Measurements from ENCODE around the gene ZC3HAV1.

Gene ZC3HAV1

DNA sequence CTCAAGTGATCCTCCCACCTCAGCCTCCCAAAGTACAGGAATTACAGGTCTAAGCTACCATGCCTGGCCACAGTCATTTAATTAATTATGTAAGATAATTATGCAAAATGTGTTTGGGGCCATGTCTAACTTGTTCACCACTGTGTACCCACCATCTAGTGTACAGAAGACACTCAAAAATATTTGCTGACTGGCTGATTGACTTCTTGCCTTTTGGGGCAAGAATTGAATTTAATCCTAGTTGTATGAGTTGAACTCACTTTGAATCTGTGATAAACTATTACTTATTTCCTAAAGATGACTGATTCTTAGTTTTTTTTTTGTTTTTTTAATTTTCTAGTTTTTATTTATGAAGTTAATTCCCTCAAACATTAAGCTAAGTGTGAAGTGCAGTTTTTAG lies 57.9 kb downstream of the ZC3HAV1 start:
- no peak for FAIRE-seq
- TF ChIP-seq, protein P1, sequence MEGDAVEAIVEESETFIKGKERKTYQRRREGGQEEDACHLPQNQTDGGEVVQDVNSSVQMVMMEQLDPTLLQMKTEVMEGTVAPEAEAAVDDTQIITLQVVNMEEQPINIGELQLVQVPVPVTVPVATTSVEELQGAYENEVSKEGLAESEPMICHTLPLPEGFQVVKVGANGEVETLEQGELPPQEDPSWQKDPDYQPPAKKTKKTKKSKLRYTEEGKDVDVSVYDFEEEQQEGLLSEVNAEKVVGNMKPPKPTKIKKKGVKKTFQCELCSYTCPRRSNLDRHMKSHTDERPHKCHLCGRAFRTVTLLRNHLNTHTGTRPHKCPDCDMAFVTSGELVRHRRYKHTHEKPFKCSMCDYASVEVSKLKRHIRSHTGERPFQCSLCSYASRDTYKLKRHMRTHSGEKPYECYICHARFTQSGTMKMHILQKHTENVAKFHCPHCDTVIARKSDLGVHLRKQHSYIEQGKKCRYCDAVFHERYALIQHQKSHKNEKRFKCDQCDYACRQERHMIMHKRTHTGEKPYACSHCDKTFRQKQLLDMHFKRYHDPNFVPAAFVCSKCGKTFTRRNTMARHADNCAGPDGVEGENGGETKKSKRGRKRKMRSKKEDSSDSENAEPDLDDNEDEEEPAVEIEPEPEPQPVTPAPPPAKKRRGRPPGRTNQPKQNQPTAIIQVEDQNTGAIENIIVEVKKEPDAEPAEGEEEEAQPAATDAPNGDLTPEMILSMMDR (IDR thresholded peaks at IDR 0.05; ENCODE audit: insufficient read depth, missing control alignments) = no peak

DNA sequence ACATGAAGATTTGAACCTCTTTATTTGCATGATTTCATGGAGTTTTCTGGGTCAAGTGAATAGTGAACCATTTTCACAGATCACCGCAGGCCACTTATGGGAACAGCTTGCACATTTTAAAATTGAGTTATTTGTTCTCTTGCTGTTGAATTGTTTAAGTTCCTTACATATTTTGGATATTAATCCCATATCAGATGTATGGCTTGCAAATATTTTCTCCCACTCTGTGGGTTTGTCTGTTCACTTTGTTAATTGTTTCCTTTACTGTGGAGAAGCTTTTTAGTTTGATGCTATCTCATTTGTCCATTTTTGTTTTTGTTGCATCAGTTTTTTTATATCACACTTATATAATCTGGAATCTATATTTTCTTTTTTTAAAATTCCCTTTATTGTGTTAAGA lies 59.6 kb downstream of the ZC3HAV1 start:
- TF ChIP-seq, protein P1 (IDR thresholded peaks at IDR 0.05; ENCODE audit: insufficient read depth, missing control alignments) = no peak
- DNase-seq (ENCODE audit: insufficient read length, low spot score) (no peak), FAIRE-seq (no peak)

More for the DNA sequence above, 57.9 kb downstream of the ZC3HAV1 start:
- DNase-seq (ENCODE audit: insufficient read length, low spot score) = no peak

DNA sequence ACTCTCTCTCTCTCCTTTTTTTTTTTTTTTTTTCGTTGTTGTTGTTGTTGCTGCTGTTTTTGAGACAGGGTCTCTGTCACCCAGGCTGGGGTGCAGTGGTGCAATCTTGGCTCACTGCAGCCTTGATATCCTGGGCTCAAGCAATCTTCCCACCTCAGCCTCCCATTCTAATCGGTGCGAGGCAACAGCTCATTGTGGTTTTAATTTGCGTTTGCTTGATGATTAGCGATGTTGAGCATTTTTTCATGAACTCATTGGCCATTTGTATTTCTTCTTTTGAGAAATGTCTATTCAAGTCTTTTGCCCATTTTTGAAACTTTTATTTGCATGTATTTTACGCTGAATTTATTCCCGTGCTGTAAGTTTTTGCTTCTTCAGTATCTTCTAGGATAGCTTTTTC lies 60.4 kb downstream of the ZC3HAV1 start:
- no peak for FAIRE-seq
- DNase-seq (ENCODE audit: insufficient read length, low spot score) = no peak
- TF ChIP-seq, protein P1 (IDR thresholded peaks at IDR 0.05; ENCODE audit: insufficient read depth, missing control alignments) = no peak

DNA sequence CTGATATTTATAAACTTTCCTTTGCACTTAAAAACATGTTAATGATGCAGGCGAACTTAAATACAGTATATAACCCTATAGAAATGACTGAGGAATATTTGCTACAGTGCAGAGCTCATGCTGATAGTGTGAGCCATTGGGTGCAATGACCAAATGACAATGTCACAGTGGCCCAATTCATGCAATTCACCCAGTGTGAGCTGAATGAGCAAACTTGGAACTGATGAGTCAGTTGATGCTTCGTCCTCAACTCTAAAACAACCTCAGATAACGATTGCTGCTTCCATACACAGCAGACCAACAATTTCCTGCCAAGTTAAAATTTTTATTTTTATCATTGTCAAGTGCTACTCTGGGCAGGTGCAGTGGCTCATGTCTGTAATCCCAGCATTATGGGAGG lies 61.5 kb downstream of the ZC3HAV1 start:
- TF ChIP-seq, protein P1 (IDR thresholded peaks at IDR 0.05; ENCODE audit: insufficient read depth, missing control alignments) = no peak
- DNase-seq (ENCODE audit: insufficient read length, low spot score) = no peak
- FAIRE-seq = no peak

DNA sequence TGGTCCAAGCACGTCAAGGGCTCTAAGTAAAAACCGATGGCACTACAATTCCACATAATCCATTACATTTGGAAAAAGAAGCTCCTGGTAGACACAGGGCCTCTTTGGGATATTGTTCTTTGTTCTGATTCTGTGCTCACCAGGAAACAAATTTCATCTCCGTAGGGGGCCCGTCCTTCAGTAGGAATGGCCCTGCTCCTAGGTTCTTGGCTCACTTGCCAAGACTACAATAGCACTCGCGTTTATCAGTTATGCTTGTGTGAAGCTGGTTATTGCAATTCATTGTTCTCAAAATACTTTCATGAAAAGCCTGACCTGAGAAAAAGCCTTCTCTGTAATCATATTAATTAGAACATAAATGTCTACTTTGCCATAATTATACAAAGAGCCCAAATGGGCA lies 63.4 kb downstream of the ZC3HAV1 start:
- FAIRE-seq = no peak
- TF ChIP-seq, protein P1 (IDR thresholded peaks at IDR 0.05; ENCODE audit: insufficient read depth, missing control alignments) = no peak
- DNase-seq (ENCODE audit: insufficient read length, low spot score) = no peak

- DNase-seq (ENCODE audit: insufficient read length, low spot score) (no peak), FAIRE-seq (no peak)
- TF ChIP-seq, protein P1 (IDR thresholded peaks at IDR 0.05; ENCODE audit: insufficient read depth, missing control alignments) = no peak
Observed at GRCh38 chr7:139044813-139045794, 64.4 kb downstream of the ZC3HAV1 start.

All from D721Med (cell line).